Measurements from ENCODE around the gene DVL3.
"Not testable (repeated sequence)": the region's sequence is repeated elsewhere in the genome, so short reads cannot be mapped to it uniquely, and the experiment has no call there.

The DVL3 gene

GRCh38 chr3:184117636-184118035, 37.5 kb upstream of the DVL3 start:
- H3F3A ChIP-seq (ENCODE audit: insufficient read depth) = no peaks in the 10 kb centered on the region
- H3K9ac ChIP-seq (ENCODE audit: low read length) = no peak overlapping the region
- no peaks in the 10 kb centered on the region for H3K79me2 ChIP-seq (ENCODE audit: insufficient read depth, low read length)
- H4K20me1 ChIP-seq (ENCODE audit: low read depth, low read length) = no peaks in the 10 kb centered on the region
- H2AFZ ChIP-seq (ENCODE audit: low read depth, low read length, severe bottlenecking) = no peak overlapping the region
- H3K27ac ChIP-seq (ENCODE audit: low read depth, low read length) = no peak overlapping the region
- no peak overlapping the region for H3K4me3 ChIP-seq (ENCODE audit: insufficient read depth, low read length, poor library complexity, severe bottlenecking)
- H3K27me3 ChIP-seq (ENCODE audit: low read length) = no peaks in the 10 kb centered on the region
- H3K9me2 ChIP-seq (replicated peaks; ENCODE audit: insufficient read depth, low read length) = no peaks in the 10 kb centered on the region
- TF ChIP-seq, protein P1, sequence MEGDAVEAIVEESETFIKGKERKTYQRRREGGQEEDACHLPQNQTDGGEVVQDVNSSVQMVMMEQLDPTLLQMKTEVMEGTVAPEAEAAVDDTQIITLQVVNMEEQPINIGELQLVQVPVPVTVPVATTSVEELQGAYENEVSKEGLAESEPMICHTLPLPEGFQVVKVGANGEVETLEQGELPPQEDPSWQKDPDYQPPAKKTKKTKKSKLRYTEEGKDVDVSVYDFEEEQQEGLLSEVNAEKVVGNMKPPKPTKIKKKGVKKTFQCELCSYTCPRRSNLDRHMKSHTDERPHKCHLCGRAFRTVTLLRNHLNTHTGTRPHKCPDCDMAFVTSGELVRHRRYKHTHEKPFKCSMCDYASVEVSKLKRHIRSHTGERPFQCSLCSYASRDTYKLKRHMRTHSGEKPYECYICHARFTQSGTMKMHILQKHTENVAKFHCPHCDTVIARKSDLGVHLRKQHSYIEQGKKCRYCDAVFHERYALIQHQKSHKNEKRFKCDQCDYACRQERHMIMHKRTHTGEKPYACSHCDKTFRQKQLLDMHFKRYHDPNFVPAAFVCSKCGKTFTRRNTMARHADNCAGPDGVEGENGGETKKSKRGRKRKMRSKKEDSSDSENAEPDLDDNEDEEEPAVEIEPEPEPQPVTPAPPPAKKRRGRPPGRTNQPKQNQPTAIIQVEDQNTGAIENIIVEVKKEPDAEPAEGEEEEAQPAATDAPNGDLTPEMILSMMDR (IDR thresholded peaks at IDR 0.05; ENCODE audit: insufficient read depth, low read length, poor library complexity, severe bottlenecking) = no peak
- TF ChIP-seq EZH2phosphoT487 (conservative IDR thresholded peaks at IDR 0.05; ENCODE audit: low read length) = no peak
- H3K9me3 ChIP-seq (ENCODE audit: insufficient read depth, low read length) = no peaks in the 10 kb centered on the region
- H3K36me3 ChIP-seq (ENCODE audit: low read length) = no peaks in the 10 kb centered on the region
- no peak overlapping the region for H3K4me2 ChIP-seq (ENCODE audit: low read depth, low read length, poor library complexity, severe bottlenecking)

DNA sequence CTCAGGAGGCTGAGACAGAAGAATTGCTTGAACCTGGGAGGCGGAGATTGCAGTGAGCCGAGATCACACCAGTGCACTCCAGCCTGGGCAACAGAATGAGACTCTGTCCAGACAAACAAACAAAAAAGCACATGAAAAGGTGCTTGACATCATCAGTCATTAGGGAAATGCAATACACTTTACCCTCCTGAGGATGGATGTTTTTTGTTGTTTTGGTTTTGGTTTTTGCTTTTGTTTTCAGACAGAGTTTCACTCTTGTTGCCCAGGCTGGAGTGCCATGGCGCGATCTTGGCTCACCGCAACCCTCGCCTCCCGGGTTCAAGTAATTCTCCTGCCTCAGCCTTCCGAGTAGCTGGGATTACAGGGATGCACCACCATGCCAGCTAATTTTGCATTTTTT, 34.1 kb upstream of the DVL3 start:
- H4K20me1 ChIP-seq (ENCODE audit: low read depth, low read length); H3K9me3 ChIP-seq (ENCODE audit: insufficient read depth, low read length); H3K4me2 ChIP-seq (ENCODE audit: low read depth, low read length, poor library complexity, severe bottlenecking); H3K27ac ChIP-seq (ENCODE audit: low read depth, low read length); H3F3A ChIP-seq (ENCODE audit: insufficient read depth); H3K9ac ChIP-seq (ENCODE audit: low read length); H3K27me3 ChIP-seq (ENCODE audit: low read length); H3K4me3 ChIP-seq (ENCODE audit: insufficient read depth, low read length, poor library complexity, severe bottlenecking); H2AFZ ChIP-seq (ENCODE audit: low read depth, low read length, severe bottlenecking); H3K79me2 ChIP-seq (ENCODE audit: insufficient read depth, low read length); H3K9me2 ChIP-seq (replicated peaks; ENCODE audit: insufficient read depth, low read length); H3K36me3 ChIP-seq (ENCODE audit: low read length): not testable (repeated sequence)

DNA sequence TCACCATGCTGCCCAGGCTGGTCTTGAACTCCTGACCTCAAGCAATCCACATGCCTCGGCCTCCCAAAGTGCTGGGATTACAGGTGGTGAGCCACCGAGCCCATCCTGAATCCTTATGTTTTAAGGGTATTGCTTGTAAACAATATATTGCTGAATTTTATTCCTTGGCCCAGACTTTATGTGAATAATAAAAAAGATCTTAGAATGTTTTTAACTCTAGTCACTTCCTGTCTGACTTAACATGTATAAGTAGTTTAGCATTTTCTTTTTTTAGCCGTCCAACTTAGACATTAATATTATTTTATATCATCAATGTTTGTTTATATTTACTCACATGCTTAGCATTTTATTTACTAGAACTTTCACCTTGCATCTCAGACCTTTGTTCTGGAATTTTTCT, 29.2 kb upstream of the DVL3 start:
- Histone ChIP-seq H3K9me2 (replicated peaks; ENCODE audit: insufficient read depth, low read length) (no peaks in the 10 kb centered on the region), H3K36me3 (ENCODE audit: low read length) (no peaks in the 10 kb centered on the region), H4K20me1 (ENCODE audit: low read depth, low read length) (no peaks in the 10 kb centered on the region), H3F3A (ENCODE audit: insufficient read depth) (no peaks in the 10 kb centered on the region), H3K4me3 (ENCODE audit: insufficient read depth, low read length, poor library complexity, severe bottlenecking) (no peak overlapping the region), H3K4me2 (ENCODE audit: low read depth, low read length, poor library complexity, severe bottlenecking) (no peak overlapping the region), H3K9me3 (ENCODE audit: insufficient read depth, low read length) (no peaks in the 10 kb centered on the region), H3K9ac (ENCODE audit: low read length) (no peak overlapping the region), H3K79me2 (ENCODE audit: insufficient read depth, low read length) (no peaks in the 10 kb centered on the region), H3K27ac (ENCODE audit: low read depth, low read length) (no peak overlapping the region), H3K27me3 (ENCODE audit: low read length) (no peaks in the 10 kb centered on the region), H2AFZ (ENCODE audit: low read depth, low read length, severe bottlenecking) (no peak overlapping the region)
- TF ChIP-seq, protein P1 (IDR thresholded peaks at IDR 0.05; ENCODE audit: insufficient read depth, low read length, poor library complexity, severe bottlenecking) = no peak
- no peak for TF ChIP-seq EZH2phosphoT487 (conservative IDR thresholded peaks at IDR 0.05; ENCODE audit: low read length)

DNA sequence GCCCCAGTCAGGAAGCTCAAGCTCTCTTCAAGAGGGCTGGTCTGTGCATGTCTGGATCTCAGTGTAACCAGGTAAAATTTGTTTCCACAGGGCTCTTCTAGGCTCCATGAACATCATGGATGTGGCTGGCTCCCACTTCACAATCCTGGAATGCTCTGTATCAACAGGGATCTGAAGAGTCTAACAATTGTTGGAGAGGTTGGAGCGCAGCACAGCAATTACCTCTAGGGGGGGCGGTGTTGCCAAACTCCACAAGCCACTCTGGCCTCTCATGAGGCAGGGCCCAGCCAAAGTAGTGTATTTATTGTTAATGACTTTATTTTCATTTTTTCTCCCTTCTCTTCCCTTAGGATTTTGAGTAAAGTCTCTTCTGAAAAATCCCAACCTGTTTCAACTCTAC, 26.2 kb upstream of the DVL3 start:
- Histone ChIP-seq H3K4me3 (ENCODE audit: insufficient read depth, low read length, poor library complexity, severe bottlenecking) (no peak overlapping the region), H3K9me3 (ENCODE audit: insufficient read depth, low read length) (no peaks in the 10 kb centered on the region), H2AFZ (ENCODE audit: low read depth, low read length, severe bottlenecking) (no peak overlapping the region), H4K20me1 (ENCODE audit: low read depth, low read length) (no peaks in the 10 kb centered on the region), H3F3A (ENCODE audit: insufficient read depth) (peaks cover 9% of the 10 kb centered on the region; the same call in 1 of the 2 replicates), H3K27ac (ENCODE audit: low read depth, low read length) (no peak overlapping the region), H3K9ac (ENCODE audit: low read length) (no peak overlapping the region), H3K4me2 (ENCODE audit: low read depth, low read length, poor library complexity, severe bottlenecking) (no peak overlapping the region), H3K9me2 (replicated peaks; ENCODE audit: insufficient read depth, low read length) (no peaks in the 10 kb centered on the region), H3K27me3 (ENCODE audit: low read length) (no peaks in the 10 kb centered on the region), H3K79me2 (ENCODE audit: insufficient read depth, low read length) (no peaks in the 10 kb centered on the region), H3K36me3 (ENCODE audit: low read length) (no peaks in the 10 kb centered on the region)
- TF ChIP-seq, protein P1 (IDR thresholded peaks at IDR 0.05; ENCODE audit: insufficient read depth, low read length, poor library complexity, severe bottlenecking) = peak; percentile 50
- no peak for TF ChIP-seq EZH2phosphoT487 (conservative IDR thresholded peaks at IDR 0.05; ENCODE audit: low read length)

All from SU-DHL-6 (cell line).